Stimulated activated CD8-positive, alpha-beta memory T cell treated with anti-CD3 and anti-CD28 coated beads, Interleukin-15, amount 100 ng/mL, for 1 hour (primary cell): Measurements from ENCODE around the gene GRID1.

Experiments used
- DNase-seq: peaks from one replicate; pipeline ENCODE4 v3.0.0-alpha.2; 2020; ENCODE audit warnings: low read depth

GRID1 gene

GRCh38 chr10:86313621-86314041 is 53.0 kb downstream of the GRID1 start:
- no peak for DNase-seq

- DNase-seq = no peak
Observed at GRCh38 chr10:86312701-86313270, 53.8 kb downstream of the GRID1 start.

GRCh38 chr10:86311906-86312305 is 54.7 kb downstream of the GRID1 start:
- no peak for DNase-seq

- no peak for DNase-seq
Observed at GRCh38 chr10:86311190-86311589, 55.4 kb downstream of the GRID1 start.

- DNase-seq = no peak
Observed at GRCh38 chr10:86310702-86311101, 55.9 kb downstream of the GRID1 start.

- no peak for DNase-seq
Observed at GRCh38 chr10:86310291-86310690, 56.3 kb downstream of the GRID1 start.

- DNase-seq = no peak
Observed at GRCh38 chr10:86308056-86308455, 58.5 kb downstream of the GRID1 start.

- no peak for DNase-seq
Observed at GRCh38 chr10:86306628-86307278, 59.8 kb downstream of the GRID1 start.

GRCh38 chr10:86305521-86305920 is 61.1 kb downstream of the GRID1 start:
- DNase-seq = no peak

GRCh38 chr10:86304436-86304835 is 62.2 kb downstream of the GRID1 start:
- no peak for DNase-seq

- no peak for DNase-seq
Observed at GRCh38 chr10:86303626-86304025, 63.0 kb downstream of the GRID1 start.

GRCh38 chr10:86301971-86302370 is 64.6 kb downstream of the GRID1 start:
- no peak for DNase-seq

GRCh38 chr10:86300931-86301830 is 65.4 kb downstream of the GRID1 start:
- no peak for DNase-seq

- no peak for DNase-seq
Observed at GRCh38 chr10:86300399-86300925, 66.1 kb downstream of the GRID1 start.

GRCh38 chr10:86299562-86299961 is 67.0 kb downstream of the GRID1 start:
- no peak for DNase-seq

- DNase-seq = no peak
Observed at GRCh38 chr10:86298501-86299001, 68.0 kb downstream of the GRID1 start.

- no peak for DNase-seq
Observed at GRCh38 chr10:86295791-86296190, 70.8 kb downstream of the GRID1 start.

- DNase-seq = no peak
Observed at GRCh38 chr10:86295351-86295750, 71.2 kb downstream of the GRID1 start.

GRCh38 chr10:86294346-86295265 is 72.0 kb downstream of the GRID1 start:
- DNase-seq = no peak

GRCh38 chr10:86293396-86293791 is 73.2 kb downstream of the GRID1 start:
- no peak for DNase-seq
